Ovary (tissue), 10 donors: ENCODE measurements around the gene PSG1. TPM values are rescaled to one million over a fixed set of nuclear protein-coding genes. Genes with fewer than 3 reads are reported as not detected.
"Not testable (repeated sequence)": the region's sequence is repeated elsewhere in the genome, so short reads cannot be mapped to it uniquely, and the experiment has no call there.

ENCODE experiments used
- DNase-seq, 5 donors: peaks; one replicate each; pipeline ENCODE4 v3.0.0-alpha.2; 2019 to 2020
- H3K27ac ChIP-seq, 2 donors: fragments of 200-600 bp; one replicate each; pipeline versions ENCODE4 v1.5.1 to v1.8.0; 2019 to 2022
- H3K27me3 ChIP-seq: fragments of 200-600 bp; one replicate; pipeline ENCODE4 v1.8.0; 2022
- H3K36me3 ChIP-seq: fragments of 200-600 bp; sonication (generic); one replicate; pipeline ENCODE4 v1.5.1; 2019
- H3K4me1 ChIP-seq: one replicate; pipeline ENCODE4 v1.8.1; 2013; ENCODE audit warnings: mild to moderate bottlenecking, moderate library complexity; ENCODE audit not compliant: insufficient read depth
- H3K4me3 ChIP-seq: fragments of 200-600 bp; sonication (generic); one replicate; pipeline ENCODE4 v1.5.1; 2017
- H3K9me3 ChIP-seq, 2 donors: fragments of 200-600 bp in 1 of 2; sonication (generic) in 1 of 2; one replicate each; pipeline versions ENCODE4 v1.5.1 to v1.8.1; 2013 to 2019; ENCODE audit warnings: mild to moderate bottlenecking in 1 of 2, moderate library complexity in 1 of 2
- CTCF ChIP-seq, 3 donors: fragments of 450-650 bp in 2 of 3; fragments of 200-600 bp in 1 of 3; IDR thresholded peaks; one replicate each; pipeline versions ENCODE4 v1.5.1 to v1.8.0; 2016 to 2022; ENCODE audit warnings: antibody characterized with exemption in 3 of 3, mild to moderate bottlenecking in 1 of 3
- EP300 ChIP-seq: sonication (generic); formaldehyde crosslinking; IDR thresholded peaks from one replicate; pipeline ENCODE4 v1.6.1; 2017; ENCODE audit warnings: antibody characterized with exemption
- POLR2A ChIP-seq: fragments of 450-650 bp; IDR thresholded peaks from one replicate; pipeline ENCODE4 v1.6.1; 2017; ENCODE audit warnings: antibody characterized with exemption, mild to moderate bottlenecking, moderate library complexity
- WGBS, 3 donors: extraction: QIAGEN DNeasy Blood & Tissue Kit in 1 of 3; methylation state at CpG; one replicate each; pipeline versions ENCODE4 v1.1.5 to v1.1.7; 2013 to 2017; 5-methylcytosine and 5-hydroxymethylcytosine counted together
- intact Hi-C, 4 donors: fragments of 100-400 bp; cut with DNase I; formaldehyde crosslinking; loops; one replicate each; pipeline versions ENCODE4 v1.11.0 to v1.15.1; 2022 to 2023
- long read RNA-seq, 3 donors: library from polyadenylated mRNA in 2 of 3; unstranded in 2 of 3; transcript quantifications; one replicate each; pipeline ENCODE4 v2.0.0 and lab custom pipeline, GENCODE V29; 2021 to 2026
- polyA plus RNA-seq, 2 donors: library from polyadenylated mRNA; stranded (reverse); fragments of 200-250 nt in 1 of 2; fragments of 350-450 nt in 1 of 2; fragmentation: Illumina TruSeq in 1 of 2; extraction: RNeasy Lipid Tissue Mini Kit (QIAGEN cat#74804) in 1 of 2; gene quantifications; one replicate each; pipeline ENCODE4 v1.2.3, GENCODE V29; 2013 to 2014
- total RNA-seq, 7 donors: library from RNA; depleted of rRNA in 2 of 7; stranded (reverse); fragments of >200 nt in 2 of 7; fragmentation: NEBNext Ultra II Directional in 3 of 7; extraction: Animal tissue kit (Norgen Biotek cat#: 25700) in 3 of 7; gene quantifications; one replicate each; pipeline versions ENCODE4 v1.1.0 to v1.2.4, GENCODE V29; 2016 to 2023
- donor health status: DM: no; HTN: no; CAD: no; lungs with moderate emphysema.
- donor health status: DM: no; HTN: no; CAD: no.
- donor health status: Bipolar disorder and iron deficiency.
- donor health status: DM: yes; HTN: yes; CAD: no.
- donor health status: DM: no; HTN: no; CAD: no.
- donor health status: DM: yes; HTN: yes; CAD: no.

PSG1 gene
- total RNA-seq (not detected), polyA plus RNA-seq (under 1 TPM in 1 of 2 donors, not detected in 1; 0.27 TPM)
- long read RNA-seq, donor 1: 0 reads
- long read RNA-seq, donor 2: 0 reads
- long read RNA-seq, donor 3: 0 reads

GRCh38 chr19:42879613-42880012 is at the start of gene PSG1:
TSS of gene PSG1 (minus strand) at chr19:42879713. CDS start at chr19:42879581, 132 bp downstream.
- 23 to 71% (median 60%) methylated on average over 2 of the region's 2 CpGs for WGBS, 3 donors

GRCh38 chr19:42928896-42929295 is 49.4 kb upstream of the PSG1 start:
- TF ChIP-seq EP300: no peak
- no peak for TF ChIP-seq CTCF (IDR thresholded peaks at IDR 0.05)
- TF ChIP-seq POLR2A: no peak
- 79 to 82% (median 80%) methylated on average over 3 of the region's 3 CpGs for WGBS, 3 donors
- intact Hi-C loops: no loop called here

More at GRCh38 chr19:42879613-42880012, at the start of gene PSG1:
- H3K36me3 ChIP-seq: no peaks in the 10 kb centered on the region
- H3K27me3 ChIP-seq: no peaks in the 10 kb centered on the region
- H3K4me1 ChIP-seq: no peaks in the 10 kb centered on the region
- intact Hi-C loops: no loop called here
- H3K4me3 ChIP-seq: no peak within 1 kb of the TSS
- DNase-seq: no peak
- H3K27ac ChIP-seq: no peak within 1 kb of the TSS
- no peaks in the 10 kb centered on the region for H3K9me3 ChIP-seq
- TF ChIP-seq CTCF (IDR thresholded peaks at IDR 0.05) (no peak), POLR2A (no peak), EP300 (no peak)

GRCh38 chr19:42926781-42927180 is 47.3 kb upstream of the PSG1 start:
- H3K36me3 ChIP-seq: no peaks in the 10 kb centered on the region
- H3K4me3 ChIP-seq: no peak overlapping the region
- H3K27me3 ChIP-seq: no peaks in the 10 kb centered on the region
- 41 to 50% (median 43%) methylated on average over 2 of the region's 2 CpGs for WGBS, 3 donors
- DNase-seq: no peak
- TF ChIP-seq CTCF (IDR thresholded peaks at IDR 0.05) (no peak), POLR2A (no peak), EP300 (no peak)
- no peaks in the 10 kb centered on the region for H3K9me3 ChIP-seq
- H3K27ac ChIP-seq: no peak overlapping the region
- intact Hi-C loops: no loop called here
- no peaks in the 10 kb centered on the region for H3K4me1 ChIP-seq

More at GRCh38 chr19:42928896-42929295, 49.4 kb upstream of the PSG1 start:
- Histone ChIP-seq H3K4me1 (no peaks in the 10 kb centered on the region), H3K36me3 (no peaks in the 10 kb centered on the region), H3K4me3 (no peak overlapping the region), H3K9me3 (no peaks in the 10 kb centered on the region), H3K27ac (no peak overlapping the region), H3K27me3 (no peaks in the 10 kb centered on the region)
- no peak for DNase-seq

GRCh38 chr19:42923106-42923505 is 43.6 kb upstream of the PSG1 start:
- H3K4me1 ChIP-seq, intact Hi-C loops, H3K4me3 ChIP-seq, H3K36me3 ChIP-seq, H3K9me3 ChIP-seq, H3K27ac ChIP-seq, H3K27me3 ChIP-seq, DNase-seq: not testable (repeated sequence)
- 30 to 36% (median 35%) methylated on average over 9 of the region's 9 CpGs for WGBS, 3 donors

GRCh38 chr19:42920971-42921370 is 41.5 kb upstream of the PSG1 start:
- H3K9me3 ChIP-seq, H3K27ac ChIP-seq, DNase-seq, H3K27me3 ChIP-seq, H3K36me3 ChIP-seq, intact Hi-C loops, H3K4me3 ChIP-seq, H3K4me1 ChIP-seq: not testable (repeated sequence)

- no peak overlapping the region for H3K4me3 ChIP-seq
- H3K9me3 ChIP-seq: no peaks in the 10 kb centered on the region
- intact Hi-C loops: no loop called here
- TF ChIP-seq POLR2A: no peak
- TF ChIP-seq EP300: no peak
- TF ChIP-seq CTCF (IDR thresholded peaks at IDR 0.05): no peak
- no peak overlapping the region for H3K27ac ChIP-seq
- no peaks in the 10 kb centered on the region for H3K27me3 ChIP-seq
- DNase-seq: no peak
- no peaks in the 10 kb centered on the region for H3K4me1 ChIP-seq
- no peaks in the 10 kb centered on the region for H3K36me3 ChIP-seq
- WGBS, 3 donors: 12 to 20% (median 15%) methylated on average over 3 of the region's 3 CpGs
Observed at GRCh38 chr19:42919757-42920079, 40.2 kb upstream of the PSG1 start.

- H3K4me3 ChIP-seq, DNase-seq, H3K36me3 ChIP-seq, H3K27me3 ChIP-seq, H3K27ac ChIP-seq, H3K4me1 ChIP-seq, H3K9me3 ChIP-seq, intact Hi-C loops: not testable (repeated sequence)
- 70 to 74% (median 73%) methylated on average over 22 to 26 of the region's 26 CpGs for WGBS, 3 donors
Observed at GRCh38 chr19:42919070-42919756, 39.7 kb upstream of the PSG1 start.
